NCI-H1092 treated with DMSO at 0.1 percent for 48 hours (cell line): ENCODE data around the gene CHID1.
A peak's percentile ranks its signal among the peaks of the same experiment; 100 is the strongest.

Experiments
- DNase-seq: peaks from one replicate; lab custom pipeline; 2025; lab: John Stamatoyannopoulos, UW

Gene CHID1

DNA sequence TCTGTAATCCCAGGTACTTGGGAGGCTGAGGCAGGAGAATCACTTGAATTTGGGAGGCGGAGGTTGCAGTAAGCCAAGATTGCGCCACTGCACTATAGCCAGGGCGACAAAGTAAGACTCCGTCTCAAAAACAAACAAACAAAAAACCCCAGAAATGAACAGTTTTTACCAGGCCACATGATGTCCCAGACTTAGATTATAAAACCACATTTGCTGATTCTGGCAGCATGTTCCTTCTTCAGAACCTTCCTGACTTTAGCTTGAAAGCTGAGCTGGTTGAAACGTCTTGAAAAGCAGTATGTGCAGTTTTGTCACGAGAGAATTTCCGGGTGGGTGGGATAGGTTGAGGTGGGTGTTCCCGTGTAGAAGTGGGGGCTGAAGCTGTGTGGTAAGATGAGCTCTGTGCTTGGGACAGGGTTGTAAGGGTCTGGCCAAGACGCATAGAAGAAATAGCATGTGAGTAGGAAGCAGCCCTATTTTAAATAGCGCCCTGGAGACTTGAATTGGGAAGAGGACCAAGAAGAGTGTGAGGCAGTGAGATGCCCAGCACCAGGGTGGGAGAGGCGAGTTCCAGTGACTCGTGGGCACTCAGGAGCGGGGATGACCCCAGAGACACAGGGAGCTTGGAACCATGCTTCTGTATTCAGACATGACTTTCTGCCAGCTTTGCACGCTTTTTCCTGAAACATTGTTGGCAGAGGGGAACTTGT is 22.7 kb upstream of the CHID1 start:
- no peak for DNase-seq

DNA sequence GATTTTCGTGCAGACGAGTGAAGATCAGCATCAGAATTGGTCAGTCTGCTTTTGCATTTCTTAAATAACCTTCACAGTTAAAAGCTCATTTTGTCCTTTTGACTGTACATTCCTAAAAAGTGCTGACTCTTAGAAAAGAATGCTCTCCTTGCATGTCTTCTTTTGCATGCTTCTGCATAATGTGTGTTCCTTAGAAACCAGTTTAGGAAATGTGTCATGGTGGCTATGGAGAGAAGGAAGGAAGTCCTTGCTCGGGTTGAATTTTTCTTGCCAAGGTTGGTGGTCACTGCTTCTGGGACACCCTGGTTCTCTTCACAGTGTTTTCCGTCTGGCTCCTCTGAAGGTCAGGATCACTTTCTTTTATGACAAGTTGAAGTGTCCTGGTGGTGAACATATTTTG is 21.8 kb upstream of the CHID1 start:
- DNase-seq = no peak

DNA sequence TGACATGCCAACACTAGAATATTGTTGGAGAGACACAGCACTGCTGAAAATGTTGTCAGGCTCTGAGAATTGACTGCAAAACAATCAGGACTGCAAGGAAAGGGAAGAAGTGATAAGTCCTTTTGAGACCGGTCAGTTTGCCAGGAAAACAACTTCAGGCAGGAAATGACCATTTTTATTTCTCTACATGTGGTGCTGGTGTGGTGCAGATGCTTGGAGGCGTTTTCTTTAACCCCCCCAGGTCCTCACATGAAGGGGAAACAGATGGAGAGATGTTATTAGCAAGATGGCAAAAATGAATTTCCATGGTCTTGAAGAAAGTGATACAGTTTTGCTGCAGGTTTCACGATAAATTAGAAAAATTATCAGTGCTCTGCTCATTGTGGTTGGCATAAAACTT is 20.8 kb upstream of the CHID1 start:
- no peak for DNase-seq

DNA sequence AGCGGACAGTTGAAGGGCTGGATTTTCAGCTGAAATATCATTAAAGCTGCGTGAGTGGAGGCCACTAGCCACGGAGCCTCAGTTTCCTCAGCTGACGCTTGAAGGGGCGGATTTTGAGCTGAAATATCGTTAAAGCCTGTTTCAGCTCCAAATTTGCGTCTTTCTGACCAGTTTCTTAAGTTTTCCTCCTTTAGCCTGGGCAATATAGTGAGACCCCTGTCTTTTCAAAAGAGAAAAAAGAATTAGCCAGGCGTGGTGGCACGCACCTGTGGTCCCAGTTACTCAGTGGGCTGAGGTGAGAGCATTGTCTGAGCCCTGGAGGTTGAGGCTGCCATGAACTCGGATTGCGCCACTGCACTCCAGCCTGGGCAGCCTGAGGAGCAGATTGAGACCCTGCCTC is 18.8 kb upstream of the CHID1 start:
- no peak for DNase-seq

GRCh38 chr11:928786-929185 is 18.2 kb upstream of the CHID1 start:
- no peak for DNase-seq

DNA sequence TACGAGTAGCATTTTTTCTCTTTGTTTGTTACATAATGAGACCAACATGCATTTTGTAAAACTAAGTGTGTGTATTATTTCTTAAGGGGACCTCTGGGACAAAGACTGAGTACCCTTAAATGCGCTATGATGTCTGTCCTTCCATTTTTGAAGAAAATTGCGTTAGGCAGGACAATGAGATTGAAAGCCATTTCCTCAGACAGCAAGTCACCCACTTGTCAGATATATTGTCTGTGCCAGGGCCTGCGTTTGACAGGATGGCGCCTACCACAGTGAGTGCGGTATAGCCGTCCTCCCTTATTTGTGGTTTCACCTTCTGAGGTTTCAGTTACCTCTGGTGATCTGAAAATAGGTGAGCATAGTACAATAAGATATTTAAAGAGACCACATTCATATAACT is 17.3 kb upstream of the CHID1 start:
- DNase-seq = no peak

- DNase-seq = peak; percentile 7
Measured at GRCh38 chr11:926341-926916, 15.8 kb upstream of the CHID1 start.

- DNase-seq = peak; percentile 83
Measured at GRCh38 chr11:925496-926301, 15.1 kb upstream of the CHID1 start, which contains the start of gene AP2A2. Gene AP2A2 (plus strand): TSS chr11:925870. CDS start chr11:926022, 152 bp downstream.

GRCh38 chr11:925158-925495 is 14.5 kb upstream of the CHID1 start:
- DNase-seq = no peak

DNA sequence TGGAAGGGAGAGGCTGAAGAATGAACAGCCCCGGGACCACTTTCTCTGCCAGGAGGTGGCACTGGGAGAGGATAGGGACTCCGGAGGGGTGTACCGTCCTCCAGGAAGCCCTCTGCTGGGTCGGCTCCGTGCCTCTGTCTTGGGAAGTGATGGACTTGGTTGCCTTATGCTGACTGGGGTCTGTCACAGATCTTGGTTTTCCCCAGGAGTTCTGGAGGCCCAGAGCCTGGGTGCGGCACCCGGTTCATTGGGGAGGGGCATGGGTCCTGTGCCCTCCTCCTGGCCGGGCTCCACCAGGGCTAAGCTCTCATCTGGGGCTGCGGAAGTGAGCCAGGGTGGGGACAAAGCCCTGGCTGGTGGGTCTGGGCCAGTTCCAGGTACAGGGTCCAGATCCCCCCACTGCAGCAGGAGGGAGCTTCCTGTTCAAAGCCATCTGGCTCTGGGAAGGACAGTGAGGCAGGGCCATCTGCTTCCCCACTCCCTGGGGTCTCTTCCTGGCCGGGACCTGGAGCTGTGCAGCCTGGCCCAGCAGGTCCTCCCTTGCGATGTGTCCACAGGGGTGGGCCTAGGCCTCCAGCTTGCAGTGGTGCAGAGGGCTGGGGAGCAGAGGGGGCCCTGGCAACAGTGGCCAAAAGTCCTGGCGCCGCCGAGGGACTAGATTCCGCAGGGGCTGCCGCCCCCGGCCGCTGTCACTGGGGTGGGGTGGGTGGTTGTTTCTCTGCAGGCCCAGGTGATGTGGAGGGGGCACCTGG is 14.0 kb upstream of the CHID1 start:
- DNase-seq = no peak

GRCh38 chr11:923691-924405 is 13.2 kb upstream of the CHID1 start:
- DNase-seq = no peak

DNA sequence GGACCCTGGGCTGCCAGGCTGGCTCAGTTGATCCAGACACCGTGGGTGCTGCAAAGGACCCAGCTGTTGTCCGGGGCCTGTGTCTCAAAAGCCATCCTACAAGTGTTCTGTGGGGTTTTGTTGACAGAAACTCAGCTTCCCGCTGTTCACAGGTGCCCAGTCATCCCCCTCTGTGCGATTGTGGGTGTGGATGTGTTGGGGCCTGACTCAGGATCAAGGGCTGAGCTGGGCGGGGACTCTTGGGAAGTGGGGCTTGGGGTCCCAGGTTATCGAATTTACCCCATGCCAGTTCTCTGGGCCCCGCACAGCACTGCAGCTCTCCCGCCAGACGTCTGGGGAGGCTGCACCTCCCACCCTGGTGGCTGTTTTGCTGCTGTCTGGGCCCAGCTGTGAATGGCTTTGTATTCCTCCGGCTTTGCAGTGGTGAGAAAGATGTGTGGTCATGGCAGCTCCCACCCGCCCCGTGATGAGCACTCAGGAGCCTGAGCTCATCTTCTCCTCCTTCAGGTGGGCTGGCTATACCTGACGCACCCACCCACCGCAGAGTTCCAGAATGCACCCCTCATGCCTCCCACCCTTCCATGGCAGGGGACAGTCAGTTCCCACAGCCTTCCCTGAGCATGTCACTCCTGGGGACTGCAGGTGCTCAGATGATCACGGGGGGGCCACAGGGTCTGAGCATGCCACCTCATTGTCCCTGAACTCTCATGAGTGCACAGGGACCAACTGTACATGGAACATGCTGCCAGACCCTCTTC is 11.5 kb upstream of the CHID1 start:
- no peak for DNase-seq

GRCh38 chr11:917426-917825 is 6.8 kb upstream of the CHID1 start:
- DNase-seq = no peak

- no peak for DNase-seq
Measured at GRCh38 chr11:914747-915501, 4.3 kb upstream of the CHID1 start.

DNA sequence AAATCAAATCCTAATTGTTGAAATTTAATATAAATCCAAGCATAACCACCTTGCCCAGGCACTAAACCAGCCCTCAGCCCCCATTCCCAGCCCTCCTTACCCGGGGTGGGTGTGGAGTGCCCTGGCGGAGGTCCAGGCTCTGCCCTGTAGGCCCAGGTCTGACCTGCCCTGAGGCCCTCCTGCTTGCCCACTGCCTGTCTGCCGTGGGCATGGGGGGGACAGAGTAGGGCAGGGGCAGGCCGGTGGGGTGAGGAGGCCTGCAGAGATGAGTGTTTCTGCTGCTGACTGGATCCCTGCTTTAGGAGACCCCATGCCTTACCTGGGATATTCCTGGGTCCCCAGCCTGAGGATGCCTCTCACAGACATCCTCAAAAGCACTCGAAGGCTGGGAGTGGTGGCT is 3.6 kb upstream of the CHID1 start:
- DNase-seq = no peak

- no peak for DNase-seq
Measured at GRCh38 chr11:913043-913442, 2.4 kb upstream of the CHID1 start.

DNA sequence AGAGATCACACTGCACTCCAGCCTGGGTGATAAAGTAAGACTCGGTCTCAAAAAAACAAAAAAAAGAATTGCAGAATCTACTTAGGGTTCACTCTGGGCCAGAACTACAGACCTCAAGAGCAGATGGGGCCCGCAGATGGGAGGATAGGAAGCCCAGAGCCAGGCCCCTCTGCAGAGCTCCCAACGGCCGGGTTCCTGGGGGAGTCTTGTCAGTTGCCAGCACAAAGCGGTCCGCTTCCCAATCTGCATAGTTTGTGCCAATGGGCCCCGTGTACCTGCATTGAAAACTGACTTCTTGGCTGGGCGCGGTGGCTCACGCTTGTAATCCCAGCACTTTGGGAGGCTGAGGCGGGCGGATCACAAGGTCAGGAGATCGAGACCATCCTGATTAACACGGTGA is 1.7 kb upstream of the CHID1 start:
- DNase-seq = no peak

GRCh38 chr11:911890-912219 is 1.2 kb upstream of the CHID1 start:
- no peak for DNase-seq

DNA sequence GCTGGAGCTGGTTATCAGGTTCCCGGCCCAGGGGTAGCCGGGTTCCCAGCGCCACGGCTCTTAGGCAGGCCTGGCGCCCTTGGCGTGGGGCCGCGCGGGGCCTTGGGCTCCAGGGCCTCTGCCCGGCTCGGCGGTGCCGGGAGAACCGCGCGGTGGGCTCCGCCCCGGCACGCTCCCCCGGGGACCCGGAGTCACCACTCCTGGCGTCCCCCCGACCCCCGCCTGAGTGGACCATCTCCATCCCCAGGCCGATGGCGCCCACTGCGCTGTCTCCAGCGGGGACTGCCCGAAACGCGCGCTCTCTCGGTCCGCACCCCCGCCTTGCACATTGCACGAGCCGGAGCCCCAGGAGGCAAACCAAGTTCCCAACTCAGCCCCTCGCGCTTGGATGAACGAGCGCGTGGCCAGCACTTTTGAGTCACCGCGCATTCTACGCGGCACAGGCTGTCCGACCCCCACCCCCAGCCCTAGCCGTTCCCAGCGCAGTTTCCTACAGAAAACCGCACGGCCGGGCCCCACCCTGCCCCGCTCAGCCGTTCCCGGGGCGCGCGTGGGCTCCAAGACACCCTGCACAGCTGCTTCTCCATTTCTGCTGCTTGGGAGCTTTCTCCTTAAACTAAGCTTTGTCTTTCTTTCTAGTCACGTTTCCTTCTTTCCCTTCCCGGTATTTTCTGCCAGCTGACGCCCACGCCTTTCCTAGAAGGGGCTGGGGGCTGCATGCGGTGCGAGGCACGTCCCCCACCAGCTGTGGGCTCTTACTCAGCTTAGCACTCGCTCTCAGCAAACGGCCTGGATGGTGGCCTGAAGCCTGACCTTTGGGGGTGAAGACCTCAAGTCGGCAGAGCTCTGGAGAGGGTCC is 650 bp upstream of the CHID1 start:
- peak; percentile 14 for DNase-seq
